ENCODE data around the gene ADCY3. TPM values are rescaled to one million over a fixed set of nuclear protein-coding genes. Genes with fewer than 3 reads are reported as not detected.

Gene ADCY3
- total RNA-seq, 1 donor from 2014 or later = 38.6 TPM

DNA sequence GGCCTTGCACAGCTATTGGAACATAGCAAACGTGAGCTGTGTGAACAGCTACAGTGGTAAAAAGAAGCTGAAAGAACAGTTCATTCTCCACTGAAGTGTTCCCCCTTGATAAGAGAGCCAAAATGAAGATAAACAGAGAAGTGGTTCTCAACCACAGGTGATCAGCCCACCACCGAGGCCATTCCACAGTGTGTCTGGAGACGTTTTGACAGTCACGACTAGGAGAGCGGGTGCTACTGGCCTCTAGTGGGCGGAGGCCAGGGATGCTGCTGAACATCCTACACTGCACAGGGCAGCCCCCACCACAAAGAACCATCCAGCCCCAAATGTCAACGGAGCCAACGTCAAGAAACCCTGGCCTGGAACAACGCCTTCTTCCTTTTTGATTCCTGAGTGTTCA is 38.4 kb downstream of the ADCY3 start:
- Mint-ChIP-seq H3K27ac (no peak overlapping the region), H3K36me3 (peaks cover 2% of the 10 kb centered on the region), H3K27me3 (ENCODE audit: low read depth) (no peaks in the 10 kb centered on the region), H3K9me3 (no peaks in the 10 kb centered on the region), H3K4me3 (no peak overlapping the region), H3K4me1 (no peaks in the 10 kb centered on the region)
- DNase-seq (ENCODE audit: low spot score in 2 of 2, unreplicated experiment in 2 of 2) = no peak
- TF ChIP-seq, protein P1, sequence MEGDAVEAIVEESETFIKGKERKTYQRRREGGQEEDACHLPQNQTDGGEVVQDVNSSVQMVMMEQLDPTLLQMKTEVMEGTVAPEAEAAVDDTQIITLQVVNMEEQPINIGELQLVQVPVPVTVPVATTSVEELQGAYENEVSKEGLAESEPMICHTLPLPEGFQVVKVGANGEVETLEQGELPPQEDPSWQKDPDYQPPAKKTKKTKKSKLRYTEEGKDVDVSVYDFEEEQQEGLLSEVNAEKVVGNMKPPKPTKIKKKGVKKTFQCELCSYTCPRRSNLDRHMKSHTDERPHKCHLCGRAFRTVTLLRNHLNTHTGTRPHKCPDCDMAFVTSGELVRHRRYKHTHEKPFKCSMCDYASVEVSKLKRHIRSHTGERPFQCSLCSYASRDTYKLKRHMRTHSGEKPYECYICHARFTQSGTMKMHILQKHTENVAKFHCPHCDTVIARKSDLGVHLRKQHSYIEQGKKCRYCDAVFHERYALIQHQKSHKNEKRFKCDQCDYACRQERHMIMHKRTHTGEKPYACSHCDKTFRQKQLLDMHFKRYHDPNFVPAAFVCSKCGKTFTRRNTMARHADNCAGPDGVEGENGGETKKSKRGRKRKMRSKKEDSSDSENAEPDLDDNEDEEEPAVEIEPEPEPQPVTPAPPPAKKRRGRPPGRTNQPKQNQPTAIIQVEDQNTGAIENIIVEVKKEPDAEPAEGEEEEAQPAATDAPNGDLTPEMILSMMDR (IDR thresholded peaks at IDR 0.05; ENCODE audit: unreplicated experiment) = no peak

GRCh38 chr2:24881158-24881557 is 38.9 kb downstream of the ADCY3 start:
- no peak overlapping the region for H3K4me3 Mint-ChIP-seq
- H3K27ac Mint-ChIP-seq = no peak overlapping the region
- H3K9me3 Mint-ChIP-seq = no peaks in the 10 kb centered on the region
- no peak for DNase-seq (ENCODE audit: low spot score in 2 of 2, unreplicated experiment in 2 of 2)
- H3K4me1 Mint-ChIP-seq = no peaks in the 10 kb centered on the region
- TF ChIP-seq, protein P1 (IDR thresholded peaks at IDR 0.05; ENCODE audit: unreplicated experiment) = no peak
- H3K36me3 Mint-ChIP-seq = peaks cover 2% of the 10 kb centered on the region
- no peaks in the 10 kb centered on the region for H3K27me3 Mint-ChIP-seq (ENCODE audit: low read depth)

DNA sequence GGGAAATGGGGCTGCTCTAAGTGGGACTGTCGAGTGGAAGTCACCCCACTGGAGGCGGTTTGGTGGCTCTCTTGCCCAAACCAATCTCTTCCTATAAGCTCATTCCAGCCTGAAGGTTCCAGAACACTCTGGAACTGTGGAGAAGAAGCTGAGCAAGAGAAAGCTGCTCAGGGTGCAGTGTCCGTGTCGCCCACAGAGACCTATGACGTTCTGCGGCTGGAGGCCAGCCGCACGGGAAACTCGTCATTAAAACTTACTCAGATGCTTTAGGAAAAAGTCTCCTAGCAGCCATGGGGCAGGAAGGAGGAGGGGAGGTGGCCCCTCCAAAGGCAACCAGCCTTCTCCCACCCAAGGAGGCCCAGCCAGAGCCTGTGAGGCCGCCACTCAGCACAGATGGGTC is 41.7 kb downstream of the ADCY3 start:
- H3K9me3 Mint-ChIP-seq = no peaks in the 10 kb centered on the region

DNA sequence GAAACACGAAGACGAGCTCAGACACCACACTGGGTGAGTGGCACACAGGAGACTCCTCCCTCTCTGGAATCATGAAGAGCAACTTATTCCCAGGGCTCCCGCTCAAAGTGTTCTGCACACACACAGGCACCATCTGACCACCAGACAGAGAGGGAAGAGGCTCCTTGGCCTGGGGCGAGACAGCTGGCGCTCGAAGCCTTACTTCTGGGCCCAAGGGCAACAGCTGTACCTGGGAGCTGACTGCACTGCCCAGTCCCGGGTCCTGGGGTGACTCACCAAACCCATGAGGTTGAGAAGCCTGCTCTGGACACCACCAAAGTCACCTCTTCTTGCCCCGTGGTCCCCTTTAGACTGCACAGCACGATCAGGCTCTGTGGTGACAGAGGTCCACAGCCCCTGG is 42.4 kb downstream of the ADCY3 start:
- TF ChIP-seq, protein P1 (IDR thresholded peaks at IDR 0.05; ENCODE audit: unreplicated experiment) = no peak
- Mint-ChIP-seq H3K4me3 (no peak overlapping the region), H3K36me3 (no peaks in the 10 kb centered on the region), H3K27me3 (ENCODE audit: low read depth) (no peaks in the 10 kb centered on the region), H3K27ac (no peak overlapping the region), H3K9me3 (no peaks in the 10 kb centered on the region), H3K4me1 (no peaks in the 10 kb centered on the region)
- no peak for DNase-seq (ENCODE audit: low spot score in 2 of 2, unreplicated experiment in 2 of 2)

More for the DNA sequence above, 41.7 kb downstream of the ADCY3 start:
- TF ChIP-seq, protein P1 (IDR thresholded peaks at IDR 0.05; ENCODE audit: unreplicated experiment) = no peak
- DNase-seq (ENCODE audit: low spot score in 2 of 2, unreplicated experiment in 2 of 2) = no peak
- Mint-ChIP-seq H3K27ac (no peak overlapping the region), H3K27me3 (ENCODE audit: low read depth) (no peaks in the 10 kb centered on the region), H3K36me3 (no peaks in the 10 kb centered on the region), H3K4me1 (no peaks in the 10 kb centered on the region), H3K4me3 (no peak overlapping the region)

- no peaks in the 10 kb centered on the region for H3K36me3 Mint-ChIP-seq
- H3K27ac Mint-ChIP-seq = no peak overlapping the region
- no peak overlapping the region for H3K4me3 Mint-ChIP-seq
- H3K4me1 Mint-ChIP-seq = no peaks in the 10 kb centered on the region
- TF ChIP-seq, protein P1 (IDR thresholded peaks at IDR 0.05; ENCODE audit: unreplicated experiment) = no peak
- H3K9me3 Mint-ChIP-seq = no peaks in the 10 kb centered on the region
- DNase-seq (ENCODE audit: low spot score in 2 of 2, unreplicated experiment in 2 of 2) = no peak
- H3K27me3 Mint-ChIP-seq (ENCODE audit: low read depth) = no peaks in the 10 kb centered on the region
These were observed 43.0 kb downstream of the ADCY3 start for GRCh38 chr2:24877067-24877466.

GRCh38 chr2:24875901-24876300 is 44.1 kb downstream of the ADCY3 start:
- no peak for DNase-seq (ENCODE audit: low spot score in 2 of 2, unreplicated experiment in 2 of 2)
- Mint-ChIP-seq H3K4me3 (no peak overlapping the region), H3K36me3 (no peaks in the 10 kb centered on the region), H3K9me3 (no peaks in the 10 kb centered on the region), H3K4me1 (no peaks in the 10 kb centered on the region), H3K27ac (no peak overlapping the region), H3K27me3 (ENCODE audit: low read depth) (no peaks in the 10 kb centered on the region)
- TF ChIP-seq, protein P1 (IDR thresholded peaks at IDR 0.05; ENCODE audit: unreplicated experiment) = no peak
